GM19467 (cell line): ENCODE results near the gene TNFAIP1.

Experiments
- ATAC-seq: cut with Tn5 transposase; IDR thresholded peaks from one replicate; pipeline ENCODE4 v1.9.1; 2021; ENCODE audit warnings: mild to moderate bottlenecking, moderate library complexity; ENCODE audit not compliant: unreplicated experiment

Gene TNFAIP1

GRCh38 chr17:28370035-28370743 is 34.6 kb downstream of the TNFAIP1 start, which contains the start of gene VTN:
VTN (minus strand) TSS chr17:28370307; CDS start chr17:28370203, 104 bp downstream.
- ATAC-seq = no peak

DNA sequence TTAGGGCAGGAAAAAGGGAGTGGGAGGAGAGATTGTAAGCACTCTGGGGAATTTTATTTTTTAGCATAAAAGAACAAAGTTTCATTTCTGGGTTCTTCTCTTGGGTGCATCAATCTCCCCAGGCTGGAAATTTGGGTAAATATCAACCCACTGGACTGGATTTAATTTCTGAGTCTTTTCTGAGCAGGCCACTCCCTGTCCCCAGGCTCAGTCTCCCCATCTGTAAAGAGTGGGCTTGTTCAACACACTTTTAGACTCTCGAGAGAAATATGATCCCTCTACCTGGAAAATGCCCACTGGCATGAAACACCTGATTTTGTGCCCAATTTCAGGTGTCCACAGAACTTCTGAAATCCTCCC is 35.2 kb downstream of the TNFAIP1 start:
- no peak for ATAC-seq

- peak; percentile 69 for ATAC-seq
Observed at GRCh38 chr17:28371245-28372202, 36.0 kb downstream of the TNFAIP1 start, which contains the start of gene SARM1. SARM1 (plus strand) TSS chr17:28371694; CDS start chr17:28372033, 339 bp downstream.

- ATAC-seq = no peak
Observed at GRCh38 chr17:28372203-28372944, 36.8 kb downstream of the TNFAIP1 start.

GRCh38 chr17:28372945-28373274 is 37.3 kb downstream of the TNFAIP1 start:
- ATAC-seq = no peak

DNA sequence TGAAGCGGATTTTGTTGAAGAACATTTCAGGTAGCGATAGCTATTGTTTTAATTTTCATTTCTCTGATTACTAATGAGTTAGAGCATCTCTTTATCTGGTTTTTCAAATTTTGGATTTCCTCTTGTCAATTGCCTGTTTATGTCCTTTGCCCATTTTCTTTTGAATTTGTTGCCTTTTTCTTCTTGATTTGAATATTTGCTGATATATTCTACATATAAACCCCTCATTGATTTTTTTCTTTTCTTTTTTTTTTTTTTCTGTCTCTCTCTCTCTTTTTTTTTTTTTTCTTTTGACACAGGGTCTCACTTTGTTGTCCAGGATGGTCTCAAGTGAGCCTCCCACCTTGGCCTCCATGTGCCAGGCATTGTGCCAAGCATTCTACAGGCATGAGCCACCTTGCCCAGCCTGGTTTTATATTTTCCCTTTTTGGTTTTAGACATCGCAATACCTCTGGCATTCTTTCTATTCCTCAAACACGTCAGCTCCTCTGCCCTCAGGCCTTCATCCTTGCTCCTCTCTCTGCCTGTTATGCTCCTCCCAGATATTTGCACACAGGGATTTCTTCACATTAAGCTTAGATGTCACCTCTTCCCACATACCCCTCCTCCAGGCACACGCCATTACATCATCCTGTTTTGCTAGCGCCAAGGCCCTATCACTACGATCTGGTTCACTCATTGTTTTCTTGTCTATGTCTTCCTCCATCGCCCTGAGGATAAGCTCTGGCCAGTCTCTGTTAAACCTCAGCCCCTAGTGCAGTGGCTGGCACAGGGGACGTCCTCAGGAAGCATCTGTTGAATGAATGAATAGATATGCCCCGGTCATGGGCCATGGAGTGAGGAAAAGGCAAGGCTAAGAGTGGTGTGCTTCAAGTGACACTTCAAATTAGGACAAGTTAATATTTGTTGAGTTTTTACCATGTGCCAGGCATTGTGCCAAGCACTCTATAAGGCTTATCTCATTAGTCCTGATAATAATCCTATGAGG is 44.5 kb downstream of the TNFAIP1 start:
- ATAC-seq = no peak

GRCh38 chr17:28381141-28381825 is 45.7 kb downstream of the TNFAIP1 start:
- no peak for ATAC-seq

DNA sequence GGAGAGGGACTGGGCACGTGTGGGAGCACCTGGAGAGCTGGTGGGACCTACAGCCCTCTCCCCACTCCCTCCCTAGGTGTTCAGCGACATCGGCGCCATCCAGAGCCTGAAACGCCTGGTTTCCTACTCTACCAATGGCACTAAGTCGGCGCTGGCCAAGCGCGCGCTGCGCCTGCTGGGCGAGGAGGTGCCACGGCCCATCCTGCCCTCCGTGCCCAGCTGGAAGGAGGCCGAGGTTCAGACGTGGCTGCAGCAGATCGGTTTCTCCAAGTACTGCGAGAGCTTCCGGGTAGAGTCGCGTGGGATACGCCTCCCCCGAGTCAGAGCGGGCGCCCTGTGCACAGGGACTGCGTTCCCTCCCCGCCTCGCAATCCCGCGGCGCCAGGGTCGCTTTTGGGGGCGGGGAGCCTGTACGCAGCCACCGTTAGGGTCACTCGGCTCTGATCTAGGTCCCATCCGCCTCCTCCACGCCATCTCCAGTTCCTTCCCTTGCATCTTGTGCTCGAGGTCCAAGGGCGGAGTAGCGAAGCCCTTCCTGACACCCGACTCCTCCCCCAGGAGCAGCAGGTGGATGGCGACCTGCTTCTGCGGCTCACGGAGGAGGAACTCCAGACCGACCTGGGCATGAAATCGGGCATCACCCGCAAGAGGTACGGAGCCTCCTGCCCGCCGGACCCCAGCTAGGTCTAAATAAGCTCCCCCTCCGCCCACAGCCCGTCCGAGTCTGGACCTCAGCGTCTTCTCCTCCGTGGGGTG is 48.9 kb downstream of the TNFAIP1 start:
- ATAC-seq = no peak

DNA sequence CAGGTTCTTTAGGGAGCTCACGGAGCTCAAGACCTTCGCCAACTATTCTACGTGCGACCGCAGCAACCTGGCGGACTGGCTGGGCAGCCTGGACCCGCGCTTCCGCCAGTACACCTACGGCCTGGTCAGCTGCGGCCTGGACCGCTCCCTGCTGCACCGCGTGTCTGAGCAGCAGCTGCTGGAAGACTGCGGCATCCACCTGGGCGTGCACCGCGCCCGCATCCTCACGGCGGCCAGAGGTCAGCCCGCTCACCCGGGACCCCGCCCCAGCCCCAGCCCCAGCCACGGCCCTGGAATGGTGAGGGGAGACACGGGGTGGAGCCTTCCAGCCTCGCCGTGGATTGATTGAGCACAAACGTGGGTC is 49.5 kb downstream of the TNFAIP1 start:
- no peak for ATAC-seq

DNA sequence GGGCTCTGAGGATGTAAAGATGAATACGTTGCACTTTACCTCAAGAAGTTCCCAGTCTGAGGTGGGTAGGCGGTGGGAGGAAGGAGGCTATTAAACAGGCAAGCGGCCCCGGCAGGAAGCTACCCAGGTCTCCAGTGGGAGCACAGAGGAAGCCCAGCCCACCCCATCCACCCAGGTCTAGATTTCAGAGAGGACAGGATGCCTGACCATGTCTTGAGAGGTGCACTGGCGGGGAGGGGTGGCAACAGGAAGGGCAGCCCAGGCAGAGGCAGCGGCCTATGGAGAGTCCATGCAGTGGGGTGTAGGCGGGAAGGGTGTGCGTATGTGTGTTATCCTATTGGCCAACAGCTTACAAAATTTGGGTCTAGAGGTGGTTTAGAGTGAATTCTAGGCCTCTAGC is 49.8 kb downstream of the TNFAIP1 start:
- ATAC-seq = no peak

- no peak for ATAC-seq
Observed at GRCh38 chr17:28386391-28386790, 50.8 kb downstream of the TNFAIP1 start.

DNA sequence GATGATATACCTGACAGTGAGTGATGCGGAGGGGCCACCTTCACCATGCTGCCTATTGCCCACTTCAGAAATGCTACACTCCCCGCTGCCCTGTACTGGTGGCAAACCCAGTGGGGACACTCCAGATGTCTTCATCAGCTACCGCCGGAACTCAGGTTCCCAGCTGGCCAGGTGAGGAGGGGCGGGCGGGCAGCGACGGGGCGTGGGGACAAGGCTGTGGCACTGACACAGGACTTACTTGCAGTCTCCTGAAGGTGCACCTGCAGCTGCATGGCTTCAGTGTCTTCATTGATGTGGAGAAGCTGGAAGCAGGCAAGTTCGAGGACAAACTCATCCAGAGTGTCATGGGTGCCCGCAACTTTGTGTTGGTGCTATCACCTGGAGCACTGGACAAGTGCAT is 52.5 kb downstream of the TNFAIP1 start:
- no peak for ATAC-seq

GRCh38 chr17:28390141-28390540 is 54.6 kb downstream of the TNFAIP1 start:
- ATAC-seq = no peak

- ATAC-seq = no peak
Observed at GRCh38 chr17:28390563-28390962, 55.0 kb downstream of the TNFAIP1 start.

DNA sequence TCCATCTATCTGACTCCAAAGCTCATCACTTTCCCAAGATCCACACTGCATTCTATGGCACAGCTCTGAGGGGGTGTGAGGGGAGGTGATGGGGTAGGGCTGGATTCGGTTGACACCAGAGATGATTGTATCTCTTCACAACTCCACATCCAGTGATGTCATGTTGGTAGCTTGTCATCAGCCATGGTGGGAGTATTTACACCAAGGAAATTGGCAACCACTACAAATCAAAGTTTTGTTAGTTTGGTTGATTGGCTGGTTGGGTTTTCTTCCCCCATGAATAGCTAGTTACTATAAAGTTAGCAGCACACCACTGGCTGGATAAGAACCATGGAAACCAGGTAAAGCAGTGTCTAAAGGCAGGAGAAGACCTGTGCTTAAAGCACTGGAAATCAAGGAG is 55.4 kb downstream of the TNFAIP1 start:
- ATAC-seq = no peak

DNA sequence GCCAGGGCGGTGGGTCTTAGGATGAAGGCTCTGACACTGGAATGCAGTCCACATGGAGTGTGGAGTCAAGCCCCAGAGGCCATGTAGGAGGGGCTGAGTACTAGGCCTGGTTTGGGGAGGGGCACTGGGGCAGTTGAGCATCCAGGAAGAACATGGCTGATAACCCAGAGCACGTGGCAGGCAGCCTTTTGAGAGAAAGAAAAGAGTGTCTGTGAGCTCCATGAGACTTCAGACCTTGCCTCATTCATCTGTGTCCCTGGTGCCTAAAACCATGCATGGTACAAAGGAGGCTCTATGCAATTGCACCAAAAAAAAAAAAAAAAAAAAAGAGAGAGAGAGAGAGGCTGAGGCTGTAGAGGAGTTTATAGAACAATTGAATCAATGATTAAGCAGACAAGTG is 55.8 kb downstream of the TNFAIP1 start:
- ATAC-seq = no peak

DNA sequence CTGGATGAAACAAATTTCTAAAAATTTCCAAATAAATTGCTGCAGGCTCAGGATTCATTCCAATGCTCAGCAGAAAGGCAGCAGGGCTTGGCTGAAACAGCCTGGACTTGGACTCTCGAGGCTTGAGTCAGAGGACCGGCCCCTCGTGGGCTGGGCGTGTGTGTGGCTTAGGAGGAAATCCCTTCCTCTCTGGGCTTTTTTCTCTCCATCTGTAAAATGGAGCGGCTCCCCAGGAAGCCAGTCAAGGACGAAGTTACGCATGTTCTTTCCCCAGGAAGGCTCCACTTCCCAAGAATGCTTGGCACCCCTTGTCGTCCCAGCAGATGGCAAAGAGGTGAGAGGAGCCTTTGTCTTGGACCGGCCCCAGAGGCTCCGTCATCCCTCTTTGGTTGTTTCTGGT is 56.9 kb downstream of the TNFAIP1 start:
- ATAC-seq = no peak

- no peak for ATAC-seq
Observed at GRCh38 chr17:28394337-28395116, 59.0 kb downstream of the TNFAIP1 start.
